A549 treated with DMSO at 1 μM for 4 hours (cell line): Measurements from ENCODE around the gene ABCD4. TPM values are rescaled to one million over a fixed set of nuclear protein-coding genes. Genes with fewer than 3 reads are reported as not detected.

ENCODE experiments used
- total RNA-seq: library from RNA; stranded (reverse); fragments of 200-300 nt; extraction: Qiagen RNA extraction; gene quantifications from 5 replicates; pipeline ENCODE4 v1.2.3, GENCODE V29; 2022; ENCODE audit warnings: low read depth

The ABCD4 gene
- total RNA-seq = 32.9 to 36.4 TPM (median 33.9 TPM) in 5 replicates

GRCh38 chr14:74302634-74303569, at the start of gene ABCD4:
ABCD4 (minus strand) TSS chr14:74302934; CDS start chr14:74302912, 22 bp downstream.

GRCh38 chr14:74348241-74348734, 45.6 kb upstream of the ABCD4 start, which contains the start of gene VRTN:
VRTN (plus strand) TSS chr14:74348471; CDS start chr14:74356784, 8,313 bp downstream.

GRCh38 chr14:74238974-74239847, 63.5 kb downstream of the ABCD4 start, which contains the start of gene VSX2:
VSX2 (plus strand) TSS chr14:74239449; CDS start chr14:74239562, 113 bp downstream.

Other genes starting within 250 kb of the ABCD4 start
- 2.3 to 2.9 TPM (median 2.5 TPM) in 5 replicates for gene ALDH6A1, start 218.5 kb downstream of the ABCD4 start, total RNA-seq
- 4.7 to 7.1 TPM (median 5.4 TPM) in 5 replicates for gene LIN52, start 218.0 kb downstream of the ABCD4 start, total RNA-seq
- gene VSX2, start 63.5 kb downstream of the ABCD4 start, total RNA-seq = not detected in 5 replicates
- not detected in 5 replicates for gene VRTN, start 45.5 kb upstream of the ABCD4 start, total RNA-seq
- gene SYNDIG1L, start 123.3 kb upstream of the ABCD4 start, total RNA-seq = not detected in 5 replicates
- 208 to 323 TPM (median 247 TPM) in 5 replicates for gene NPC2, start 190.4 kb upstream of the ABCD4 start, total RNA-seq
- 39.1 to 50.1 TPM (median 43.9 TPM) in 5 replicates for gene ISCA2, start 190.8 kb upstream of the ABCD4 start, total RNA-seq